Endothelial cell of umbilical vein (primary cell): ENCODE measurements around the gene SBSN. TPM values are rescaled to one million over a fixed set of nuclear protein-coding genes. Genes with fewer than 3 reads are reported as not detected.

ENCODE experiments used
- BruUV-seq: library from RNA; stranded (reverse); fragments of 400-500 nt; replicated peaks from 2 replicates; lab custom pipeline; 2021; lab: Mats Ljungman, UMichigan
- CTCF ChIA-PET: fragments of 300-600, 350-600 bp; sonication (Branson Sonifier 250); formaldehyde crosslinking; loops from one replicate; lab custom pipeline; 2021; ENCODE audit warnings: antibody characterized with exemption, inconsistent platforms; lab: Charles Lee
- POLR2A ChIA-PET: fragments of 300-600, 350-600 bp; sonication (Branson Sonifier 250); formaldehyde crosslinking; loops from one replicate; lab custom pipeline; 2021; ENCODE audit warnings: antibody characterized with exemption, inconsistent platforms; lab: Charles Lee
- DNase-seq: peaks from one replicate; pipeline ENCODE4 v3.0.0-alpha.2; 2011; ENCODE audit warnings: low read depth, low spot score
- FAIRE-seq: peaks from 2 replicates; lab custom pipeline; 2011; peaks lifted over from hg19 to GRCh38; lab: Jason Lieb, UNC
- H2AFZ ChIP-seq: 2 replicates; pipeline ENCODE4 v1.6.0; 2012; ENCODE audit warnings: low read depth, low read length, control low read depth, inconsistent platforms
- H3K27ac ChIP-seq: 2 replicates; pipeline ENCODE4 v1.5.1; 2011; ENCODE audit warnings: low read depth, mild to moderate bottlenecking, control low read depth, low read length, moderate library complexity; ENCODE audit not compliant: insufficient read depth
- H3K27me3 ChIP-seq, 2 experiments: 2 replicates each; pipeline versions ENCODE4 v1.6.0 to v1.6.1; 2011; ENCODE audit warnings: low read length in 2 of 2, mixed read lengths in 1 of 2; ENCODE audit not compliant: control insufficient read depth in 2 of 2, insufficient read depth in 2 of 2
- H3K36me3 ChIP-seq, 2 experiments: 2 replicates in 1 of 2; 3 replicates in 1 of 2; pipeline ENCODE4 v1.5.1; 2011; ENCODE audit warnings: low read length in 2 of 2, mild to moderate bottlenecking in 1 of 2, moderate library complexity in 1 of 2; ENCODE audit not compliant: control insufficient read depth in 2 of 2, insufficient read depth in 2 of 2; ENCODE audit errors: extremely low read depth in 1 of 2
- H3K4me1 ChIP-seq: 3 replicates; pipeline ENCODE4 v1.5.1; 2011; ENCODE audit warnings: mild to moderate bottlenecking, low read length; ENCODE audit not compliant: control insufficient read depth, insufficient read depth; ENCODE audit errors: extremely low read depth
- H3K4me2 ChIP-seq: 2 replicates; pipeline ENCODE4 v1.6.1; 2011; ENCODE audit warnings: low read length, control low read depth, mixed read lengths; ENCODE audit not compliant: insufficient read depth
- H3K4me3 ChIP-seq, 3 experiments: fragments of 200-600 bp in 1 of 3; sonication (generic), shearing (Covaris generic) in 1 of 3; replicated peaks in 1 of 3; 2 replicates each; pipeline ENCODE4 v1.5.1; 2011 to 2016; ENCODE audit warnings: control low read depth in 3 of 3, low read length in 3 of 3, mild to moderate bottlenecking in 2 of 3, inconsistent platforms in 1 of 3, low read depth in 1 of 3, moderate library complexity in 1 of 3; ENCODE audit not compliant: insufficient read depth in 1 of 3
- H3K79me2 ChIP-seq: 2 replicates; pipeline ENCODE4 v1.6.0; 2012; ENCODE audit warnings: low read length, inconsistent platforms; ENCODE audit not compliant: control insufficient read depth, insufficient read depth
- H3K9ac ChIP-seq: replicated peaks from 2 replicates; pipeline ENCODE3; 2011; ENCODE audit warnings: low read length, control low read depth; ENCODE audit not compliant: insufficient read depth; ENCODE audit errors: extremely low read depth
- H3K9me1 ChIP-seq: replicated peaks from 3 replicates; pipeline ENCODE4 v1.6.0; 2011; ENCODE audit warnings: mild to moderate bottlenecking, low read length; ENCODE audit not compliant: control insufficient read depth, insufficient read depth; ENCODE audit errors: extremely low read depth
- H3K9me3 ChIP-seq: replicated peaks from 2 replicates; pipeline ENCODE4 v1.5.1; 2012; ENCODE audit warnings: low read length, inconsistent platforms; ENCODE audit not compliant: control insufficient read depth, insufficient read depth
- H4K20me1 ChIP-seq: replicated peaks from 2 replicates; pipeline ENCODE3; 2011; ENCODE audit warnings: mild to moderate bottlenecking, low read length; ENCODE audit not compliant: control insufficient read depth, insufficient read depth; ENCODE audit errors: extremely low read depth
- EZH2 ChIP-seq: IDR thresholded peaks from 2 replicates; pipeline ENCODE4 v1.6.1; 2012; ENCODE audit warnings: borderline replicate concordance, low read depth, mild to moderate bottlenecking, moderate library complexity, low read length, inconsistent platforms; ENCODE audit not compliant: severe bottlenecking
- FOS ChIP-seq: IDR thresholded peaks from 2 replicates; pipeline ENCODE4 v1.6.1; 2011; ENCODE audit warnings: mild to moderate bottlenecking, low read length, moderate library complexity, borderline replicate concordance; ENCODE audit not compliant: insufficient read depth
- GATA2 ChIP-seq: IDR thresholded peaks from 2 replicates; pipeline ENCODE4 v1.7.0; 2011; ENCODE audit warnings: low read depth, mild to moderate bottlenecking, moderate library complexity, mixed read lengths, low read length; ENCODE audit not compliant: insufficient read length, insufficient read depth
- JUN ChIP-seq: IDR thresholded peaks from 2 replicates; pipeline ENCODE4 v1.6.1; 2011; ENCODE audit warnings: borderline replicate concordance, low read depth; ENCODE audit not compliant: insufficient read length, insufficient read depth
- MYC ChIP-seq: IDR thresholded peaks from one replicate; pipeline ENCODE4 v1.6.1; 2011; ENCODE audit warnings: mild to moderate bottlenecking, low read depth, low read length
- POLR2A ChIP-seq: IDR thresholded peaks from 2 replicates; pipeline ENCODE4 v1.6.1; 2012; ENCODE audit warnings: low read depth, mild to moderate bottlenecking, control low read depth, low read length
- POLR2AphosphoS5 ChIP-seq: IDR thresholded peaks from 2 replicates; pipeline ENCODE4 v1.6.1; 2012; ENCODE audit warnings: low read depth, mild to moderate bottlenecking, control low read depth, low read length, moderate library complexity; ENCODE audit not compliant: insufficient read depth
- dilution Hi-C: fragments of 300-500 bp; cut with MboI; formaldehyde crosslinking; loops from one replicate; pipeline ENCODE4 v1.15.0; 2019; ENCODE audit warnings: low sequenced_read_pairs; ENCODE audit not compliant: extremely low pct_ligation_motif_present
- intact Hi-C: fragments of 100-400 bp; cut with micrococcal nuclease; formaldehyde crosslinking; loops from one replicate; pipeline ENCODE4 v1.10.0; 2022
- polyA plus RNA-seq, 4 experiments: library from polyadenylated mRNA; depleted of rRNA in 3 of 4; stranded (reverse) in 3 of 4; unstranded in 1 of 4; fragments of >200 nt; gene quantifications; 2 replicates each; pipeline versions ENCODE4 v1.2.1 to v1.2.3, GENCODE V29; 2011 to 2012; ENCODE audit warnings: missing spikeins in 1 of 4
- total RNA-seq: library from RNA; stranded (reverse); gene quantifications from 2 replicates; pipeline ENCODE4 v1.2.3, GENCODE V29; 2021
- TF ChIP-seq, protein P1 (sequence below), 2 donors: IDR thresholded peaks; 1 replicate in 1 of 2; 2 replicates in 1 of 2; pipeline ENCODE4 v1.5.1; 2011; ENCODE audit warnings: low read length in 2 of 2, mild to moderate bottlenecking in 2 of 2, moderate library complexity in 2 of 2, control low read depth in 1 of 2, inconsistent platforms in 1 of 2, low read depth in 1 of 2; ENCODE audit not compliant: insufficient read depth in 1 of 2; ENCODE audit errors: extremely low read depth in 1 of 2
- TF ChIP-seq, protein P2 (sequence below): IDR thresholded peaks from 2 replicates; pipeline ENCODE4 v1.6.1; 2011; ENCODE audit not compliant: insufficient read depth, insufficient read length

The SBSN gene
- total and polyA plus RNA-seq, 2 donors (not counting 3 experiments of a cell fraction or from before 2014, with no cell fraction given): not detected

DNA sequence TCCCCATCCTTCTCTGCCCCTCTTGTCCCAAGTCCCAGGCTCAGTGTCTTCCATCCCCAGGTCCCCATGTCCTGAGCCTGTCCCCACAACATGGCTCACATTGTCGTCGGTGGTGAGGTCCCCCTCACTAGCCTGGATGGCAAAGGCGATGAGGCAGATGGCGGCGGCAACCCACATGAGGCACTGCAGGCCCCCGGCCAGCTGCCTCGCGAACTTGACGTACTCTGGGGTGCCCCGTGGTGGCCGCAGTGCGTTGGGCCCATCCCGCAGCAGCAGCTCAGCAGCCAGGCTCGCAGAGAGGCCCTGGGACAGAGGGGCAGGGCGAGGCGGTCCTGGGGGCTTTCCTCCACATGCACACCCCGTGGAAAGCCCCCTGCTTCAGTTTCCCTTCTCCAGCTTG is 34.2 kb upstream of the SBSN start:
- DNase-seq: no peak
- TF ChIP-seq JUN (no peak), POLR2AphosphoS5 (no peak), EZH2 (no peak), POLR2A (no peak), FOS (no peak), GATA2 (no peak), MYC (no peak)
- TF ChIP-seq, protein P1, sequence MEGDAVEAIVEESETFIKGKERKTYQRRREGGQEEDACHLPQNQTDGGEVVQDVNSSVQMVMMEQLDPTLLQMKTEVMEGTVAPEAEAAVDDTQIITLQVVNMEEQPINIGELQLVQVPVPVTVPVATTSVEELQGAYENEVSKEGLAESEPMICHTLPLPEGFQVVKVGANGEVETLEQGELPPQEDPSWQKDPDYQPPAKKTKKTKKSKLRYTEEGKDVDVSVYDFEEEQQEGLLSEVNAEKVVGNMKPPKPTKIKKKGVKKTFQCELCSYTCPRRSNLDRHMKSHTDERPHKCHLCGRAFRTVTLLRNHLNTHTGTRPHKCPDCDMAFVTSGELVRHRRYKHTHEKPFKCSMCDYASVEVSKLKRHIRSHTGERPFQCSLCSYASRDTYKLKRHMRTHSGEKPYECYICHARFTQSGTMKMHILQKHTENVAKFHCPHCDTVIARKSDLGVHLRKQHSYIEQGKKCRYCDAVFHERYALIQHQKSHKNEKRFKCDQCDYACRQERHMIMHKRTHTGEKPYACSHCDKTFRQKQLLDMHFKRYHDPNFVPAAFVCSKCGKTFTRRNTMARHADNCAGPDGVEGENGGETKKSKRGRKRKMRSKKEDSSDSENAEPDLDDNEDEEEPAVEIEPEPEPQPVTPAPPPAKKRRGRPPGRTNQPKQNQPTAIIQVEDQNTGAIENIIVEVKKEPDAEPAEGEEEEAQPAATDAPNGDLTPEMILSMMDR (IDR thresholded peaks at IDR 0.05; ENCODE audit: extremely low read depth in 1 of 2, insufficient read depth in 1 of 2, low read depth in 1 of 2, low read length in 2 of 2): no peak
- TF ChIP-seq, protein P2, sequence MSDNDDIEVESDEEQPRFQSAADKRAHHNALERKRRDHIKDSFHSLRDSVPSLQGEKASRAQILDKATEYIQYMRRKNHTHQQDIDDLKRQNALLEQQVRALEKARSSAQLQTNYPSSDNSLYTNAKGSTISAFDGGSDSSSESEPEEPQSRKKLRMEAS: no peak
- Histone ChIP-seq H2AFZ (no peak overlapping the region), H3K27me3 (peaks cover 0 to 4% of the 10 kb centered on the region in 2 experiments), H3K4me3 (no peak overlapping the region), H3K9ac (no peak overlapping the region), H3K4me2 (no peak overlapping the region), H3K36me3 (no peaks in the 10 kb centered on the region), H3K9me3 (no peaks in the 10 kb centered on the region), H4K20me1 (no peaks in the 10 kb centered on the region), H3K79me2 (no peaks in the 10 kb centered on the region), H3K9me1 (no peaks in the 10 kb centered on the region), H3K4me1 (no peaks in the 10 kb centered on the region), H3K27ac (no peak overlapping the region)
- dilution Hi-C loops: no loop called here
- intact Hi-C loops: no loop called here
- ChIA-PET CTCF (interaction anchor here (1.5 kb wide), 1 partner anchor 14 kb away, joined by 6 read pairs; no protein-coding TSS in a partner anchor), POLR2A (no interaction called here)
- no TSS peak for BruUV-seq
- FAIRE-seq: no peak
